Measurements from ENCODE around the gene CARD9.

CARD9 gene

DNA sequence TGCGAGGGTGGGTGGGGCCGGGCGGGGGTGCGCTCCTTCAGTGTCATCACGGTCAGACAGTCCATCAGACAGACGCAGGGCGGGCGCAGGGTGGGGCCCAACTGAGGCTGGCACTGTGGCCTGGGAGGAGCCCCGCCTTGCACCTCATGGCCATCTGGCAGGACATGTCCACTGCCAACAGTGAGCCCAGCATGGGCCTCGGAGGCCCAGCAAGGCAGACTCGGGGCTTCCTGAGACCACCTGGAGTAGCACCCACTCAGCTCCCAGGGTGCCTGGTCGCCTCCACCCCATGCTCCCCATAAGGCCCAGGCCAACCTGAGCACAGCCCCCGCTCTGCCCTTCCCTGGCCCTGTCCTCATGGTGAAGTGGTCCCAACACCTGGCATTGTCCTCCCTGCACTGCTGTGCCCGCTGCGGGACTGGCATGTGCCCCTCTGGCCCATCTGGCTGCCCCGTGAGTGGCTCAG is 54.7 kb downstream of the CARD9 start:
- TF ChIP-seq GATA1 (IDR thresholded peaks at IDR 0.05; ENCODE audit: low read depth, low read length) (no peak), POLR2A (IDR thresholded peaks at IDR 0.05; ENCODE audit: low read length) (no peak)
- DNase-seq = no peak

DNA sequence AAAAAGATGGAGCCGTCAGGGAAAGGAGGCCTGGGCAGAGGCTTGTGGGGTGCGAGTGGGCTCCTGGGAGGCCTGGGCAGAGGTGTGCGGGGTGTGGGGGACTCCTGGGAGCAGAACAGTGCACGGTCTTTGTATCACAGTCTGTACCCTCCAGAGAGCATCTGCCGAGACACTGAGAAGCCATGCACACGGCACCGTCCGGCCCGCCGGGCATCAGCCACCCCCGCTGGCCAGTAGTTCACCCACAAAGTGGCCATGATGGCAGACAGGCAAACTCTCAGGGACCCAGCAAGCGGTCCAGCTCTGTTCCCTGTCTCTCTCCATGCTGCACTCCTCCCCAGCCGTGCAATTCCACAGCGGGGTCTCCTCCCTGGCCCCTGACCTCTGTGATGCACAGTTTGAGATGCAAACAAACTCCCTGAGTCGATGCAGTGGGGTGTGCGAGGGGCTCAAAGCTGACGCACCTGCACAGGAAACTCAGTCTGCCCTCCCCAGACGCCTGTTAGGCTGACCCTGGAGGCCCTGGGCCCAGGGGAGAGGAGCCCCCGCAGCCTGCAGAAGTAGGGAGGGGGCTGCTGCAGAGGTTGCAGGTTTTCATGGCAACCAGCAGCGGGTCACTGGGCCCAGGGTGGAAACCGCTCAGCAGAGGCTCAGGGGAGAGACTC is 55.2 kb downstream of the CARD9 start:
- no peak for DNase-seq
- TF ChIP-seq POLR2A (IDR thresholded peaks at IDR 0.05; ENCODE audit: low read length) (no peak), GATA1 (IDR thresholded peaks at IDR 0.05; ENCODE audit: low read depth, low read length) (no peak)

DNA sequence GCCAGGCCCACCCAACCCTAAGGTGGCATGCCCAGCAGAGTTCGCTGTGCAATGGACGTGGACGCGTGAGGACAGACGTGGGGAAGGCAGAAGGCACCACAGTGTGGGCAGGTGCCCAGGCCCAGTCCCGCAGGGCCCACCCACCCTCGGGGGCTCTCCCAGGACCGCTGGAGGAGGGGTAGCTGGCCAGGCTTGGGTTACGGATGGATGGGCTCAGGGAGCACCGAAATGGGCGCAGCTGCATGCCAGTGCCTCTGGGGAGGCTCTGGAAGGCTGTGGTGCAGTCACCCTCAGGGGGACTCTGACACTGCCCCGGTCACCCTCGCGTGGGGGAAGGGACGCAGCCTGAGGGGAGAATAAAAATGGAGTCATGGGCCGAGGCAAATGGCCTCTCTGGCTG is 55.8 kb downstream of the CARD9 start:
- DNase-seq = no peak
- no peak for TF ChIP-seq POLR2A (IDR thresholded peaks at IDR 0.05; ENCODE audit: low read length)
- no peak for TF ChIP-seq GATA1 (IDR thresholded peaks at IDR 0.05; ENCODE audit: low read depth, low read length)

DNA sequence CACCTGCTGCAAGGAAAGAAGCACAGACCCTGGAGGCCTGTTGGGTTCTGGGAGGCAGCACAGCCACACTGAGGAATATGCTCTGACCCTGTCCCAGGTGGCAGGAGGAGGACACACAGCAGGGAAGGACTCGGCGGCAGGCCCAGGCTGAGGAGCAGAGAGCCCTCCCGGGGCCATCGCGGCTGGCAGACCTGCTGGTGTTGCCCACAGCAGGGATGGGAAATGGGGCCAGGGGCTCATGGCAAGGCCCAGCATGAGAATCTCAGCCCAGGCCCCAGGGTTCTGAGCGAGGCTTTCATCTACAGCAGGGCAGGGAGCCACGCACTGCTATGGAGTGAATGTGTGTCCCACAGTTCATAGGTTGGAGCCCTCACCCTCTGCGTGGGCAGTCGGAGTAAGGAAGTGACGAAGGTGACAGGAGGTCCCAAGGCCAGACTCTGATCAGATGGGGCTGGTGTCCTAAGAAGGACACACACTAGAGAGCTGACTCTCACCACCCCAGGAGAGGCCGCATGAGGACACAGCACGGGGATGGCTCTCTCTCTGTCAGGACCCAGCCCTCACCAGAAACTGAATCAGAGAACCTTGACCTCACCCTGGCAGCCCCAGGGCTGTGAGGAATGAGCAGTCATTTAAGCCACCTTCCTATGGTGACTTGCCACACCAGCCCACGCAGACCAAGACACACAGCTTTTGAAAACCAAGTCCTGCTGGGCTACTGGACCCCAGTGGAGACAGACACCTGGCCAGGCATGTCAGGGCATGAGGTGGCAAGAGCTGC is 56.4 kb downstream of the CARD9 start:
- TF ChIP-seq GATA1 (IDR thresholded peaks at IDR 0.05; ENCODE audit: low read depth, low read length) (no peak), POLR2A (IDR thresholded peaks at IDR 0.05; ENCODE audit: low read length) (no peak)
- no peak for DNase-seq

DNA sequence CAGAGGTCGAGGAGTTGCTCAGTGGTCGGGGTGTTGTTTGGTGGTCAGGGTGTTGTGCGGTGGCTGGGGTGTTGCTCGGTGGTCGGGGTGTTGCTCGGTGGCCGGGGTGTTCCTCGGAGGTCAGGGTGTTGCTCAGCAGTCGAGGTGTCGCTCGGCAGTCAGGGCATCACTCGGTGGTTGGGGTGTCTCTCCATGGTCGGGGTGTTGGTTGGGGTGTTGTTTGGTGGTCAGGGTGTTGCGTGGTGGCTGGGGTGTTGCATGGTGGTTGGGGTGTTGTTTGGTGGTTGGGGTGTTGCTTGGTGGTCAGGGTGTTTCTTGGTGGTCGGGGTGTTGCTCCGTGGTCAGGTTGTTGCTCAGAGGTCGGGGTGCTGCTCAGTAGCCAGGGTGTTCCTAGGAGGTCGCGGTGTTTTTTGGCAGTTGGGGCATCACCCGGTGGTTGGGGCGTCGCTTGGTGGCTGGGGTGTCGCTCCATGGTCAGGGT is 57.2 kb downstream of the CARD9 start:
- DNase-seq = no peak
- no peak for TF ChIP-seq GATA1 (IDR thresholded peaks at IDR 0.05; ENCODE audit: low read depth, low read length)
- TF ChIP-seq POLR2A (IDR thresholded peaks at IDR 0.05; ENCODE audit: low read length) = no peak

DNA sequence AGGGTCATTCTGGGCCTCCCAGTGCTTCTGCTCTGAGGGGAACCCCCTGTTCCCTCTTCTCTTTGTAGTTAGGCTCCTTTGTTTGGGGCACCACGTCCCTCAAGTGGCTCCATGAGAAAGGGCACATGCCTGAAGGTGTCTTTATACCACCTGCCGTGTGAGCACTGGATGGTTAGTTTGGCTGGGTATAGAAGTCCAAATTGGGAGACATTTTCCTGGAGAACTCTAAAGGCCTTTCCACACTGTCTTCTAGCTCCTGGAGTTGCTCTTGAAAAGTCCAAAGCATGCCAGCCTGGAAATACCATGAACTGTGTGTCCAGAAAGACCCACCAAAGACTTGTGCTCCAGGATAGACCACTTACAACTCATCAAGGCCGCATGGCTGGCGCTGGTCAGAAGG is 58.5 kb downstream of the CARD9 start:
- no peak for DNase-seq
- TF ChIP-seq POLR2A (IDR thresholded peaks at IDR 0.05; ENCODE audit: low read length) = no peak
- TF ChIP-seq GATA1 (IDR thresholded peaks at IDR 0.05; ENCODE audit: low read depth, low read length) = no peak

DNA sequence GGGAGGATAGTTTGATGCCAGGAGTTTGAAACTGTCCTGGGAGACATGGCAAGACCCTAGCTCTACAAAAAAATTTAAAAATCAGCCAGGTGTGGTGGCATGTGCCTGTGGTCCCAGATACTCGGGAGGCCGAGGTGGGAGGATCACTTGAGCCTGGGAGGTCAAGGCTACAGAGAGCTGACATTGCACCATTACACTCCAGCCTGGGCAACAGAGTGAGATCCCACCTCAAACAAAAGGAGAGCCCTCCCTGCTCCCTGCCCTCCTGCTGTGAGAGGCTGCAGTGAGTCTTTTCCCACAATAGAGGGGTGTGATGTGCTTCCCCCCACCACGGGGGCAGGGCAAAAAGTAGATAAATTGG is 59.4 kb downstream of the CARD9 start:
- no peak for TF ChIP-seq GATA1 (IDR thresholded peaks at IDR 0.05; ENCODE audit: low read depth, low read length)
- no peak for TF ChIP-seq POLR2A (IDR thresholded peaks at IDR 0.05; ENCODE audit: low read length)
- no peak for DNase-seq

Measured in erythroblast (primary cell).